HG03378 (cell line): ENCODE results near the gene FAM107B.

Experiments used
- ATAC-seq: cut with Tn5 transposase; IDR thresholded peaks from one replicate; pipeline ENCODE4 v1.9.1; 2021; ENCODE audit warnings: mild to moderate bottlenecking, moderate library complexity; ENCODE audit not compliant: unreplicated experiment

Gene FAM107B

GRCh38 chr10:14543046-14543903, 231.4 kb downstream of the FAM107B start:
- no peak for ATAC-seq

- no peak for ATAC-seq
These were observed 233.3 kb downstream of the FAM107B start for GRCh38 chr10:14541379-14541778.

GRCh38 chr10:14540611-14541010, 234.1 kb downstream of the FAM107B start:
- no peak for ATAC-seq

GRCh38 chr10:14540062-14540461, 234.6 kb downstream of the FAM107B start:
- no peak for ATAC-seq

GRCh38 chr10:14539176-14539575, 235.5 kb downstream of the FAM107B start:
- no peak for ATAC-seq

- ATAC-seq: no peak
These were observed 238.2 kb downstream of the FAM107B start for GRCh38 chr10:14536241-14537213.

- ATAC-seq: no peak
These were observed 239.1 kb downstream of the FAM107B start for GRCh38 chr10:14535457-14536130.

GRCh38 chr10:14534152-14534551, 240.5 kb downstream of the FAM107B start:
- ATAC-seq: no peak

- no peak for ATAC-seq
These were observed 241.4 kb downstream of the FAM107B start for GRCh38 chr10:14533295-14533694.

GRCh38 chr10:14532473-14533251, 242.0 kb downstream of the FAM107B start:
- no peak for ATAC-seq

GRCh38 chr10:14531974-14532373, 242.7 kb downstream of the FAM107B start:
- no peak for ATAC-seq

GRCh38 chr10:14530465-14530864, 244.2 kb downstream of the FAM107B start:
- no peak for ATAC-seq

- ATAC-seq: no peak
These were observed 245.3 kb downstream of the FAM107B start for GRCh38 chr10:14529351-14529750.

- no peak for ATAC-seq
These were observed 246.2 kb downstream of the FAM107B start for GRCh38 chr10:14528450-14528849.

- no peak for ATAC-seq
These were observed 246.8 kb downstream of the FAM107B start for GRCh38 chr10:14527915-14528314.

GRCh38 chr10:14527134-14527844, 247.4 kb downstream of the FAM107B start:
- ATAC-seq: no peak

GRCh38 chr10:14526326-14526725, 248.4 kb downstream of the FAM107B start:
- ATAC-seq: no peak

- no peak for ATAC-seq
These were observed 249.9 kb downstream of the FAM107B start for GRCh38 chr10:14524691-14525324.

GRCh38 chr10:14523286-14523685, 251.4 kb downstream of the FAM107B start:
- no peak for ATAC-seq
